Measurements from ENCODE around the gene FHIT.
A peak's percentile ranks its signal among the peaks of the same experiment; 100 is the strongest.
"Not testable (repeated sequence)": the region's sequence is repeated elsewhere in the genome, so short reads cannot be mapped to it uniquely, and the experiment has no call there.

FHIT gene

GRCh38 chr3:59813148-59813538 lies 1438.1 kb downstream of the FHIT start:
- no peak for FAIRE-seq
- DNase-seq (ENCODE audit: low spot score) = no peak

GRCh38 chr3:59812237-59813147 lies 1438.8 kb downstream of the FHIT start:
- no peak for FAIRE-seq
- DNase-seq (ENCODE audit: low spot score) = no peak

GRCh38 chr3:59811160-59811559 lies 1440.1 kb downstream of the FHIT start:
- DNase-seq (ENCODE audit: low spot score) (no peak), FAIRE-seq (no peak)

GRCh38 chr3:59810606-59811005 lies 1440.6 kb downstream of the FHIT start:
- DNase-seq (ENCODE audit: low spot score) = no peak
- no peak for FAIRE-seq

GRCh38 chr3:59809710-59810444 lies 1441.4 kb downstream of the FHIT start:
- FAIRE-seq (no peak), DNase-seq (ENCODE audit: low spot score) (no peak)

- no peak for FAIRE-seq
- peak; percentile 34 for DNase-seq (ENCODE audit: low spot score)
Observed at GRCh38 chr3:59809016-59809415, 1442.2 kb downstream of the FHIT start.

GRCh38 chr3:59808446-59808845 lies 1442.8 kb downstream of the FHIT start:
- DNase-seq (ENCODE audit: low spot score) (no peak), FAIRE-seq (no peak)

GRCh38 chr3:59803268-59803667 lies 1448.0 kb downstream of the FHIT start:
- FAIRE-seq = no peak

GRCh38 chr3:59802453-59802852 lies 1448.8 kb downstream of the FHIT start:
- FAIRE-seq; DNase-seq (ENCODE audit: low spot score): not testable (repeated sequence)

More at GRCh38 chr3:59803268-59803667, 1448.0 kb downstream of the FHIT start:
- no peak for DNase-seq (ENCODE audit: low spot score)

GRCh38 chr3:59802045-59802444 lies 1449.2 kb downstream of the FHIT start:
- FAIRE-seq (no peak), DNase-seq (ENCODE audit: low spot score) (no peak)

GRCh38 chr3:59800481-59800880 lies 1450.8 kb downstream of the FHIT start:
- FAIRE-seq = no peak

GRCh38 chr3:59798372-59799086 lies 1452.7 kb downstream of the FHIT start:
- no peak for FAIRE-seq
- no peak for DNase-seq (ENCODE audit: low spot score)

More at GRCh38 chr3:59800481-59800880, 1450.8 kb downstream of the FHIT start:
- DNase-seq (ENCODE audit: low spot score) = no peak

GRCh38 chr3:59797533-59797932 lies 1453.7 kb downstream of the FHIT start:
- FAIRE-seq = no peak

GRCh38 chr3:59796456-59796855 lies 1454.8 kb downstream of the FHIT start:
- FAIRE-seq (no peak), DNase-seq (ENCODE audit: low spot score) (no peak)

More at GRCh38 chr3:59797533-59797932, 1453.7 kb downstream of the FHIT start:
- DNase-seq (ENCODE audit: low spot score) = no peak

GRCh38 chr3:59795756-59796155 lies 1455.5 kb downstream of the FHIT start:
- FAIRE-seq = no peak
- DNase-seq (ENCODE audit: low spot score) = no peak

GRCh38 chr3:59793976-59794375 lies 1457.3 kb downstream of the FHIT start:
- DNase-seq (ENCODE audit: low spot score) = no peak
- no peak for FAIRE-seq

- FAIRE-seq (no peak), DNase-seq (ENCODE audit: low spot score) (no peak)
Observed at GRCh38 chr3:59791774-59792308, 1459.4 kb downstream of the FHIT start.

- DNase-seq (ENCODE audit: low spot score) = no peak
- FAIRE-seq = no peak
Observed at GRCh38 chr3:59790241-59790640, 1461.0 kb downstream of the FHIT start.

GRCh38 chr3:59788801-59789200 lies 1462.5 kb downstream of the FHIT start:
- DNase-seq (ENCODE audit: low spot score) (no peak), FAIRE-seq (no peak)

- no peak for DNase-seq (ENCODE audit: low spot score)
- FAIRE-seq = no peak
Observed at GRCh38 chr3:59788133-59788532, 1463.1 kb downstream of the FHIT start.

GRCh38 chr3:59786374-59786773 lies 1464.9 kb downstream of the FHIT start:
- FAIRE-seq = no peak
- no peak for DNase-seq (ENCODE audit: low spot score)

Data from RCC 7860 (cell line).